OCI-LY1 (cell line): Measurements from ENCODE around the gene TCEA3.

Experiments
- H2AFZ ChIP-seq: fragments of 200-600 bp; sonication (generic), shearing (Covaris generic); 2 replicates; pipeline ENCODE4 v1.6.0; 2014; ENCODE audit warnings: antibody characterized with exemption, mild to moderate bottlenecking, low read length
- H3F3A ChIP-seq: fragments of 200-600 bp; sonication (generic), shearing (Covaris generic); 2 replicates; pipeline ENCODE4 v1.6.0; 2014; ENCODE audit warnings: mild to moderate bottlenecking, antibody characterized with exemption, low read length, moderate library complexity; ENCODE audit not compliant: insufficient read depth
- H3K27ac ChIP-seq: fragments of 200-600 bp; sonication (generic); 2 replicates; pipeline ENCODE4 v1.5.1; 2014; ENCODE audit warnings: low read length, mixed run types, mild to moderate bottlenecking, low read depth; ENCODE audit not compliant: poor library complexity, severe bottlenecking
- H3K27me3 ChIP-seq: fragments of 200-600 bp; sonication (generic); 2 replicates; pipeline ENCODE4 v1.6.0; 2014; ENCODE audit warnings: antibody characterized with exemption, mild to moderate bottlenecking, low read length, moderate library complexity; ENCODE audit not compliant: insufficient read depth
- H3K36me3 ChIP-seq: fragments of 200-600 bp; sonication (generic); 2 replicates; pipeline ENCODE4 v1.6.1; 2014; ENCODE audit warnings: mild to moderate bottlenecking, antibody characterized with exemption, low read length, moderate library complexity, mixed read lengths; ENCODE audit not compliant: insufficient read depth
- H3K4me1 ChIP-seq: fragments of 200-600 bp; sonication (generic); 2 replicates; pipeline ENCODE4 v1.5.1; 2014; ENCODE audit warnings: mild to moderate bottlenecking, low read length, moderate library complexity; ENCODE audit not compliant: insufficient read depth, severe bottlenecking
- H3K4me2 ChIP-seq: fragments of 200-600 bp; sonication (generic), shearing (Covaris generic); 2 replicates; pipeline ENCODE4 v1.6.1; 2014; ENCODE audit warnings: low read length
- H3K4me3 ChIP-seq: fragments of 200-600 bp; sonication (generic); 2 replicates; pipeline ENCODE4 v1.5.1; 2014; ENCODE audit warnings: low read length, low read depth, mild to moderate bottlenecking, mixed read lengths; ENCODE audit not compliant: poor library complexity, severe bottlenecking
- H3K79me2 ChIP-seq: fragments of 200-600 bp; shearing (Covaris generic); 2 replicates; pipeline ENCODE4 v1.6.1; 2016; ENCODE audit warnings: mixed run types, low read length, mixed read lengths; ENCODE audit not compliant: insufficient read depth
- H3K9ac ChIP-seq: fragments of 200-600 bp; sonication (generic), shearing (Covaris generic); 2 replicates; pipeline ENCODE4 v1.6.1; 2014; ENCODE audit warnings: mild to moderate bottlenecking, low read length, mixed read lengths
- H3K9me2 ChIP-seq: fragments of 200-600 bp; sonication (generic), shearing (Covaris generic); 2 replicates; pipeline ENCODE4 v1.6.1; 2014; ENCODE audit warnings: low read depth, mild to moderate bottlenecking, low read length, mixed read lengths
- H3K9me3 ChIP-seq: fragments of 200-600 bp; shearing (Covaris generic); 2 replicates; pipeline ENCODE4 v1.6.1; 2014; ENCODE audit warnings: low read length, mixed read lengths
- H4K20me1 ChIP-seq: fragments of 200-600 bp; sonication (generic), shearing (Covaris generic); 2 replicates; pipeline ENCODE4 v1.6.0; 2016; ENCODE audit warnings: mild to moderate bottlenecking, low read length; ENCODE audit not compliant: insufficient read depth
- EZH2 ChIP-seq: fragments of 200-600 bp; sonication (generic), shearing (Covaris generic); IDR thresholded peaks from 2 replicates; pipeline ENCODE4 v1.8.0; 2017; ENCODE audit warnings: borderline replicate concordance, mixed run types, mild to moderate bottlenecking, antibody characterized with exemption, low read length, moderate library complexity, mixed read lengths
- TF ChIP-seq, protein P1 (sequence below): fragments of 200-600 bp; sonication (generic), shearing (Covaris generic); IDR thresholded peaks from 2 replicates; pipeline ENCODE4 v1.5.1; 2017; ENCODE audit warnings: mild to moderate bottlenecking, antibody characterized with exemption, low read length, moderate library complexity, mixed read lengths

Gene TCEA3

DNA sequence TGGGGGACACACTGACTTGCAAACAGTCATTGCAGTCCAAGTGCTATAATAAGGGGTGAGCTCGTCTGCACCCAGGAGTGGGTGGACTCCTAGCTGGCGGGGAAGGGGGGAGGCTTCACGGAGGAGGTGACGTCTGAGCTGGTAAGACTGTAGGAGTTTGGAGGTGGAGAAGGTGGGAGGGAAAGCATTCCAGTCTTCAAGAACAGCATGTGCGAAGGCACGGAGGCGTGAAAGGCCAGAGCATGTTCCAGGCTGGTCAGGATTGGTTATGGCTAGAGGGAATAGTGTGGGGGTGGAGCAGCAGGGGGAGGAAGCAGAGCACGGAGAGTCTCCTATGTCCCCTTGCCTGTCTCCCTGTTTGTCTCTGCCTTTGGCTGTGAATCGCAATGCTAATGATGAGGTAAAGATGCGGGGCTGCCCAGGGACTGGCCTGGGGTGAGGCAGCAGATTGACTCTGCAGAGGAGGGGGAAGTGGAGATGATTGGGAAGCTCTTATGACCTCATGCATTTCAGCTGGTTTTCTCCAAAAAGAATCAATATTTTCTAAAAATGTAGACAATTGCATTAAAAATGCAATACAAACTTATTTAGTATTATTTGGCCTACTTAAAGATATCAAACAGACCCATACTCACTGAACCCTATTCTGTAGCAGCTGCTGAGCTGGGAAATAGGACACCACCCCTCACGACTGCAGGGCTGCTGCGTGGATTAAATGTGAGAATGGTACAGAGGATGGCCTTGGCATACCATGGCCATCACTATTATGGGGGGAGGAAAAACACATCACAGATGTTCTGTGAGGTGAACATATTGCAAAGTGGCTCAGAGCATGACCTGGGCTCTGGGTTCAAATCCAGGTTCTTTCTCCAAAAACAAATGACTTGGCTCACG is 52.3 kb downstream of the TCEA3 start:
- 0 out of 2 replicates have a peak, but pooled peaks cover 6% of the 10 kb centered on the region for H3F3A ChIP-seq
- H4K20me1 ChIP-seq: no peaks in the 10 kb centered on the region
- H3K4me3 ChIP-seq: no peak overlapping the region
- no peaks in the 10 kb centered on the region for H3K9me2 ChIP-seq
- H2AFZ ChIP-seq: no peak overlapping the region
- H3K9ac ChIP-seq: no peak overlapping the region
- TF ChIP-seq EZH2: no peak
- TF ChIP-seq, protein P1, sequence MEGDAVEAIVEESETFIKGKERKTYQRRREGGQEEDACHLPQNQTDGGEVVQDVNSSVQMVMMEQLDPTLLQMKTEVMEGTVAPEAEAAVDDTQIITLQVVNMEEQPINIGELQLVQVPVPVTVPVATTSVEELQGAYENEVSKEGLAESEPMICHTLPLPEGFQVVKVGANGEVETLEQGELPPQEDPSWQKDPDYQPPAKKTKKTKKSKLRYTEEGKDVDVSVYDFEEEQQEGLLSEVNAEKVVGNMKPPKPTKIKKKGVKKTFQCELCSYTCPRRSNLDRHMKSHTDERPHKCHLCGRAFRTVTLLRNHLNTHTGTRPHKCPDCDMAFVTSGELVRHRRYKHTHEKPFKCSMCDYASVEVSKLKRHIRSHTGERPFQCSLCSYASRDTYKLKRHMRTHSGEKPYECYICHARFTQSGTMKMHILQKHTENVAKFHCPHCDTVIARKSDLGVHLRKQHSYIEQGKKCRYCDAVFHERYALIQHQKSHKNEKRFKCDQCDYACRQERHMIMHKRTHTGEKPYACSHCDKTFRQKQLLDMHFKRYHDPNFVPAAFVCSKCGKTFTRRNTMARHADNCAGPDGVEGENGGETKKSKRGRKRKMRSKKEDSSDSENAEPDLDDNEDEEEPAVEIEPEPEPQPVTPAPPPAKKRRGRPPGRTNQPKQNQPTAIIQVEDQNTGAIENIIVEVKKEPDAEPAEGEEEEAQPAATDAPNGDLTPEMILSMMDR: no peak
- H3K79me2 ChIP-seq: no peaks in the 10 kb centered on the region
- H3K36me3 ChIP-seq: no peaks in the 10 kb centered on the region
- peaks cover 29% of the 10 kb centered on the region for H3K4me1 ChIP-seq
- no peak overlapping the region for H3K4me2 ChIP-seq
- H3K27me3 ChIP-seq: no peaks in the 10 kb centered on the region
- no peaks in the 10 kb centered on the region for H3K9me3 ChIP-seq
- no peak overlapping the region for H3K27ac ChIP-seq

DNA sequence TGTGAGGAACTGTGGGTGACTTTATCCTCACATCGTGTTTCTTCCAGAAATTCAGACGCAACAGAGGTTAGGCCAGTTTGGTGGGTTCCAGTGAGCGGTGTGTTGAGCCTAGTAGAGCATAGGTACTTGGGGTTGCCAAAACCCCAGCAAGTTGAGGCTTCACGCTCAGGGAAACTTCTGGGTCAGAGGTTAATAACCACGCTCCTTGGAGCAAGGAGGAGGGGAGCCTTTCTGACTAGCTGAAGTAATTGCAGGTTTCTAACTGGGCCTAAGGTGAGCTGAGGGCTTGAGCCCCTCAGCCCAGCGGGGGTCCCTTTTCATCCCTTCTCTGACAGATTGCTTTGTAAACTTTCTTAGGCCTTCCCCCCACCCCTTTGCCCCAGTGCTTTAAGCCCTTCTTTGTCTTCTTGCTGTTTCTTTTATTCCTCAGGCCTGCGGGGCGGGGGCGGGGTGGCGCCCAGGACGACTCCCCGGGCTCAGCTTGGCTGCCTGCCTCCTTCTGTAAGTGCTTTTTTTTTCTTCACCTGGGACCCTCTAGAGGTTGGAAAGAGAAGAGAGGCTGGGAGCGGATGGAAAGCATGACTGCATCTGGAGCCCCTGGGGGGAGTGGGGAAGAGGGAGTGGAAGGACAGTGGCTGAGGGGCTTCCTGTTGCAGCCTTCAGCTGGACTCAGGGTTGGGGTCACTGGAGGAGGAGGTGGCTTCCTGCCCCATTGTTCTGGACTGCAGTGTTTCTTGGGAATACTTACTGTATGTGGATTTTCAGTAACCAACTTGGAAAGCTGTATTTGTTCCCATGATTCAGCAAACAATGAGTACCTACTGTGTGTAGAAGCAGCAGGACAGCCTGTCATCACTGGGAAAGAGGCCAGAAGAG is 53.6 kb downstream of the TCEA3 start:
- no peaks in the 10 kb centered on the region for H3K27me3 ChIP-seq
- H3K9ac ChIP-seq: no peak overlapping the region
- H3K4me3 ChIP-seq: no peak overlapping the region
- H3K9me2 ChIP-seq: no peaks in the 10 kb centered on the region
- peaks cover 8% of the 10 kb centered on the region for H3K36me3 ChIP-seq
- H3K9me3 ChIP-seq: 0 out of 2 replicates have a peak, but pooled peaks cover 2% of the 10 kb centered on the region
- 0 out of 2 replicates have a peak, but pooled peaks cover 6% of the 10 kb centered on the region for H3F3A ChIP-seq
- H2AFZ ChIP-seq: no peak overlapping the region
- no peak overlapping the region for H3K4me2 ChIP-seq
- no peaks in the 10 kb centered on the region for H3K79me2 ChIP-seq
- no peak for TF ChIP-seq EZH2
- H3K27ac ChIP-seq: no peak overlapping the region
- H3K4me1 ChIP-seq: peaks cover 34% of the 10 kb centered on the region
- H4K20me1 ChIP-seq: no peaks in the 10 kb centered on the region

DNA sequence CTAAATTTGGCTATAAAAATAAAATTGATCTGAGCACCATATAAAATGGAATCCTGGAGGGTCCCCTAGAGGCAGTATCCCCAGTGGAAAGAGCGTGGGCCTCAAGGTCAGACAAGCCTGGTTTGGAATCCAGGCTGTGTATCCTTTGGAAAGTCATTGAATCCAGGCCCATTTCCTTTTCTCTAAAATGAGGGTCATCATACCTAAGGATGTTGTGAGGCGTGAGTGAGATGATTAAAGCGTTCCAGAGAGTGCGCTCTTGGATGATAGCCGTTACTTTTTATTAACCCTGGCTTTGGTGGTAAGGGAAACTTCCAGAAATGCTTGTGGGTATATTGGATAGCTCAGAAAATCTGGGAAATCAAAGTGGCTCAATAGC is 54.2 kb downstream of the TCEA3 start:
- Histone ChIP-seq H3K27ac (no peak overlapping the region), H3K9me2 (no peaks in the 10 kb centered on the region), H4K20me1 (no peaks in the 10 kb centered on the region), H3K27me3 (no peaks in the 10 kb centered on the region), H3F3A (0 out of 2 replicates have a peak, but pooled peaks cover 6% of the 10 kb centered on the region), H3K4me3 (no peak overlapping the region), H3K36me3 (peaks cover 11% of the 10 kb centered on the region), H3K9me3 (0 out of 2 replicates have a peak, but pooled peaks cover 2% of the 10 kb centered on the region), H3K79me2 (no peaks in the 10 kb centered on the region), H3K4me1 (peaks cover 34% of the 10 kb centered on the region), H3K9ac (no peak overlapping the region), H2AFZ (no peak overlapping the region), H3K4me2 (peak overlapping the region; percentile 89; the same call in 1 of the 2 replicates)
- TF ChIP-seq, protein P1: no peak
- no peak for TF ChIP-seq EZH2
